Heart left ventricle (tissue), 16 donors: ENCODE data around the gene PEX11A. TPM values are rescaled to one million over a fixed set of nuclear protein-coding genes. Genes with fewer than 3 reads are reported as not detected.

Experiments
- ATAC-seq, 4 donors: fragments of 200-7000 bp; cut with Tn5 transposase; one replicate each; pipeline ENCODE4 v1.9.1; 2020 to 2022; ENCODE audit warnings: moderate library complexity in 4 of 4, mild to moderate bottlenecking in 3 of 4, moderate number of reproducible peaks in 1 of 4
- DNase-seq, 5 donors: peaks; one replicate each; pipeline ENCODE4 v3.0.0-alpha.2; 2020
- H3K27ac ChIP-seq, 12 donors: fragments of 200-600 bp; sonication (generic) in 4 of 12; one replicate each; pipeline versions ENCODE4 v1.5.0 to v1.8.0; 2016 to 2022; ENCODE audit warnings: mild to moderate bottlenecking in 2 of 12
- H3K27me3 ChIP-seq, 9 donors: fragments of 200-600 bp; sonication (generic) in 2 of 9; one replicate each; pipeline versions ENCODE4 v1.5.1 to v1.8.0; 2016 to 2022; ENCODE audit warnings: mild to moderate bottlenecking in 3 of 9
- H3K36me3 ChIP-seq, 9 donors: fragments of 200-600 bp; sonication (generic) in 2 of 9; one replicate each; pipeline versions ENCODE4 v1.5.0 to v1.8.0; 2018 to 2022; ENCODE audit warnings: mild to moderate bottlenecking in 2 of 9
- H3K4me1 ChIP-seq, 12 donors: fragments of 200-600 bp; sonication (generic) in 4 of 12; one replicate each; pipeline versions ENCODE4 v1.5.0 to v1.8.0; 2016 to 2022; ENCODE audit warnings: mild to moderate bottlenecking in 3 of 12
- H3K4me3 ChIP-seq, 12 donors: fragments of 200-600 bp; sonication (generic) in 4 of 12; one replicate each; pipeline versions ENCODE4 v1.5.0 to v1.8.0; 2017 to 2022; ENCODE audit warnings: mild to moderate bottlenecking in 9 of 12, moderate library complexity in 4 of 12
- H3K9me3 ChIP-seq, 12 donors: fragments of 200-600 bp; sonication (generic) in 4 of 12; one replicate each; pipeline versions ENCODE4 v1.5.0 to v1.8.0; 2016 to 2022; ENCODE audit warnings: mild to moderate bottlenecking in 1 of 12
- CTCF ChIP-seq, 12 donors: fragments of 200-600 bp; sonication (generic) in 4 of 12; IDR thresholded peaks; one replicate each; pipeline versions ENCODE4 v1.5.0 to v1.8.0; 2018 to 2022; ENCODE audit warnings: antibody characterized with exemption in 12 of 12, mild to moderate bottlenecking in 5 of 12
- POLR2A ChIP-seq, 2 donors: fragments of 450-650 bp; IDR thresholded peaks; one replicate each; pipeline ENCODE4 v1.6.1; 2017; ENCODE audit warnings: antibody characterized with exemption in 2 of 2, mild to moderate bottlenecking in 2 of 2, moderate library complexity in 2 of 2
- whole genome bisulfite sequencing, 4 donors: extraction: QIAGEN DNeasy Blood & Tissue Kit in 2 of 4; methylation state at CpG; one replicate each; pipeline versions ENCODE4 v1.1.5 to v1.1.7; 2013 to 2018; 5-methylcytosine and 5-hydroxymethylcytosine counted together
- intact Hi-C, 10 donors: fragments of 100-400 bp; cut with DNase I; formaldehyde crosslinking; loops; one replicate each; pipeline versions ENCODE4 v1.11.1 to v1.14.2; 2022
- polyA plus RNA-seq, 2 donors: library from polyadenylated mRNA; stranded (reverse); fragments of 200-250 nt; gene quantifications; one replicate each; pipeline ENCODE4 v1.2.3, GENCODE V29; 2013
- total RNA-seq, 9 donors: library from RNA; depleted of rRNA in 2 of 9; stranded (reverse); fragments of >200 nt in 2 of 9; fragmentation: NEBNext Ultra II Directional in 3 of 9; extraction: Animal tissue kit (Norgen Biotek cat#: 25700) in 3 of 9; gene quantifications; one replicate each; pipeline versions ENCODE4 v1.1.0 to v1.2.4, GENCODE V29; 2016 to 2023
- donor health status: ischemic (EF 13 %, LVEDD 7.1; RV severe dilation, severe dysfunction).
- donor health status: healthy with polysubstance abuse.
- donor health status: DM: no; HTN: yes; CAD: no.
- donor health status: DM: no; HTN: no; CAD: no.
- donor health status: ischemic (EF 25% LVEDD 6.9; RV normal size, moderate dysfunction).
- donor health status: ischemic (EF 25% LVEDD 5.7; RV mildly dilated, moderate dysfunction).
- donor health status: healthy.
- donor health status: DM: yes; HTN: yes; CAD: no.
- donor health status: ischemic (EF 35%, LVEDD 5.7; RV mildly dilated, moderate dysfunction).
- donor health status: nonischemic (EF 11% LVEDD 7.7; RV severe dilation, severe dysfunction).
- donor health status: DM: yes; HTN: yes; CAD: no.
- donor health status: PGD.
- donor health status: ischemic (EF 29% LVEDD 5.4; RV normal size, mild dysfunction).
- donor health status: nonischemic (EF 23%, LVEDD 6.1; RV moderate dilation, normal function).

Gene PEX11A
- total and polyA plus RNA-seq, 11 donors: 5.9 to 23.0 (median 10.7) TPM

- Histone ChIP-seq H3K27me3 (no peaks in the 10 kb centered on the region), H3K27ac (no peak overlapping the region), H3K9me3 (no peaks in the 10 kb centered on the region), H3K4me3 (no peak overlapping the region), H3K36me3 (peaks cover 0 to 25% (median 0%) of the 10 kb centered on the region in 9 donors), H3K4me1 (peaks cover 0 to 24% (median 5%) of the 10 kb centered on the region in 12 donors)
- no peak for ATAC-seq
- intact Hi-C loops: no loop called here
- no peak for DNase-seq
- TF ChIP-seq CTCF (IDR thresholded peaks at IDR 0.05) (no peak), POLR2A (IDR thresholded peaks at IDR 0.05) (no peak)
Measured at GRCh38 chr15:89686522-89686921, 4.0 kb downstream of the PEX11A start.

GRCh38 chr15:89685995-89686394 is 4.6 kb downstream of the PEX11A start:
- Histone ChIP-seq H3K9me3 (no peaks in the 10 kb centered on the region), H3K27ac (no peak overlapping the region), H3K27me3 (no peaks in the 10 kb centered on the region), H3K4me3 (no peak overlapping the region), H3K36me3 (peaks cover 0 to 25% (median 0%) of the 10 kb centered on the region in 9 donors), H3K4me1 (peaks cover 0 to 27% (median 9%) of the 10 kb centered on the region in 12 donors)
- TF ChIP-seq POLR2A (IDR thresholded peaks at IDR 0.05) (no peak), CTCF (IDR thresholded peaks at IDR 0.05) (no peak)
- intact Hi-C loops: no loop called here
- WGBS, 4 donors: 68 to 73% (median 71%) methylated on average over 2 of the region's 2 CpGs
- DNase-seq: no peak
- ATAC-seq: no peak

GRCh38 chr15:89681146-89681545 is 9.4 kb downstream of the PEX11A start:
- Histone ChIP-seq H3K36me3 (peaks cover 0 to 23% (median 0%) of the 10 kb centered on the region in 9 donors), H3K4me1 (peaks cover 0 to 30% (median 12%) of the 10 kb centered on the region in 12 donors), H3K9me3 (no peaks in the 10 kb centered on the region), H3K4me3 (no peak overlapping the region), H3K27me3 (no peaks in the 10 kb centered on the region), H3K27ac (peak overlapping the region in 10 of 12 donors; percentile 52 to 90 (median 70))
- intact Hi-C loops: no loop called here
- whole genome bisulfite sequencing, 4 donors: 93% methylated on average over 2 of the region's 2 CpGs
- no peak for TF ChIP-seq CTCF (IDR thresholded peaks at IDR 0.05)
- no peak for TF ChIP-seq POLR2A (IDR thresholded peaks at IDR 0.05)
- ATAC-seq (peak in 3 of 4 donors; percentile 6 to 17 (median 15)), DNase-seq (no peak)

- TF ChIP-seq POLR2A (IDR thresholded peaks at IDR 0.05): no peak
- TF ChIP-seq CTCF (IDR thresholded peaks at IDR 0.05): no peak
- H3K9me3 ChIP-seq: no peaks in the 10 kb centered on the region
- DNase-seq: peak in 4 of 5 donors; percentile 52 to 78 (median 68)
Measured at GRCh38 chr15:89680282-89680873, 10.2 kb downstream of the PEX11A start.

More at GRCh38 chr15:89680282-89680873, 10.2 kb downstream of the PEX11A start:
- Histone ChIP-seq H3K36me3 (peaks cover 0 to 18% (median 0%) of the 10 kb centered on the region in 9 donors), H3K27ac (peak overlapping the region; percentile 2 to 90 (median 68)), H3K4me3 (no peak overlapping the region), H3K27me3 (no peaks in the 10 kb centered on the region), H3K4me1 (peaks cover 0 to 24% (median 12%) of the 10 kb centered on the region in 12 donors)
- 40 to 49% (median 43%) methylated on average over 5 of the region's 5 CpGs for WGBS, 4 donors
- intact Hi-C loops: no loop called here
- ATAC-seq: peak; percentile 91 to 96 (median 95)
